ENCODE measurements around the gene AKR1B1.

DNA sequence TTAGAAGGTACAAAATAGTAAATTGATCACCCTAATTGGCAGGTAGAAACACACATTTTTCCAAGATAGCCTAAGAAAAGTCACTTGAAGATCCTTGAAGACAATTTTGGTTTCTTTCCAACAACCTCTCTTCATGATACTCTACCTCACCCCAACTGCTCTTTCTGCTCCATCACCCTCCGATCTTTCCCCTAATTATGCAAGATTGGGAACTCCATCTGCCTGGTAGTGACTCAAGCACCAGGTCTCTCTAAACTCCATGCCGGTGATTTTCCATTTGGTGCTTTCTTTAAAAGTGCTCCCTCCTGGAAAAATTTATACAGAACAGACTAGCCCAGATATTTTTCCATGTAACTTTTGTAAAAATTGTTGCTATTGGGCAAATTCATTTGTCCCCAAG, 1.1 kb upstream of the AKR1B1 start:
- TF ChIP-seq POLR2A (IDR thresholded peaks at IDR 0.05; ENCODE audit: low read depth, low read length) (no peak), POLR2AphosphoS5 (IDR thresholded peaks at IDR 0.05; ENCODE audit: low read depth, low read length) (no peak)
